Mesenchymal stem cell (in vitro differentiated cells and primary cell): ENCODE measurements around the gene SLC25A5.

ENCODE experiments used
- DNase-seq: peaks from one replicate; pipeline ENCODE4 v3.0.0-alpha.2; 2013
- H2AFZ ChIP-seq: one replicate; pipeline ENCODE4 v1.6.1; 2013; ENCODE audit warnings: low read depth, mild to moderate bottlenecking, control low read depth, inconsistent platforms, low read length, moderate library complexity
- H2AK5ac ChIP-seq: 2 replicates; pipeline ENCODE4 v1.6.1; 2013; ENCODE audit warnings: low read length, moderate library complexity, mild to moderate bottlenecking, inconsistent platforms; ENCODE audit not compliant: severe bottlenecking
- H2BK120ac ChIP-seq: one replicate; pipeline ENCODE4 v1.6.1; 2013; ENCODE audit warnings: low read depth, mild to moderate bottlenecking, inconsistent platforms, low read length, moderate library complexity
- H2BK12ac ChIP-seq, 2 experiments: one replicate each; pipeline ENCODE4 v1.6.1; 2013; ENCODE audit warnings: inconsistent platforms in 2 of 2, low read length in 2 of 2, mild to moderate bottlenecking in 2 of 2, moderate library complexity in 2 of 2, control low read depth in 1 of 2
- H2BK15ac ChIP-seq: one replicate; pipeline ENCODE4 v1.6.1; 2013; ENCODE audit warnings: mild to moderate bottlenecking, low read depth, inconsistent platforms; ENCODE audit not compliant: poor library complexity, severe bottlenecking
- H2BK5ac ChIP-seq: 2 replicates; pipeline ENCODE4 v1.6.1; 2013; ENCODE audit warnings: low read depth, mild to moderate bottlenecking, low read length, control low read depth, inconsistent platforms; ENCODE audit not compliant: poor library complexity, severe bottlenecking
- H3K14ac ChIP-seq, 2 experiments: one replicate each; pipeline ENCODE4 v1.6.1; 2013; ENCODE audit warnings: inconsistent platforms in 2 of 2, low read length in 2 of 2, control low read depth in 1 of 2, mild to moderate bottlenecking in 1 of 2, moderate library complexity in 1 of 2
- H3K18ac ChIP-seq, 2 experiments: one replicate each; pipeline ENCODE4 v1.6.1; 2013; ENCODE audit warnings: inconsistent platforms in 2 of 2, low read length in 2 of 2, control low read depth in 1 of 2, low read depth in 1 of 2, mild to moderate bottlenecking in 1 of 2
- H3K23ac ChIP-seq, 2 experiments: one replicate each; pipeline ENCODE4 v1.6.1; 2013; ENCODE audit warnings: inconsistent platforms in 2 of 2, low read length in 2 of 2, mild to moderate bottlenecking in 2 of 2, moderate library complexity in 2 of 2, control low read depth in 1 of 2
- H3K27ac ChIP-seq: 2 replicates; pipeline ENCODE4 v1.5.1; 2013; ENCODE audit warnings: mild to moderate bottlenecking, moderate library complexity, low read length, control low read depth, inconsistent platforms; ENCODE audit not compliant: poor library complexity, severe bottlenecking
- H3K27me3 ChIP-seq, 2 experiments: 2 replicates each; pipeline versions ENCODE4 v1.6.1 to v1.7.0; 2013; ENCODE audit warnings: low read length in 2 of 2, mild to moderate bottlenecking in 2 of 2, moderate library complexity in 2 of 2, control low read depth in 1 of 2, inconsistent platforms in 1 of 2; ENCODE audit not compliant: control insufficient read depth in 1 of 2, insufficient read depth in 1 of 2
- H3K36me3 ChIP-seq, 2 experiments: 2 replicates each; pipeline versions ENCODE4 v1.6.1 to v1.7.0; 2013; ENCODE audit warnings: low read length in 2 of 2, control low read depth in 1 of 2, inconsistent platforms in 1 of 2, low read depth in 1 of 2, mild to moderate bottlenecking in 1 of 2; ENCODE audit not compliant: insufficient read depth in 2 of 2, control insufficient read depth in 1 of 2
- H3K4ac ChIP-seq, 2 experiments: one replicate each; pipeline ENCODE4 v1.6.1; 2013; ENCODE audit warnings: inconsistent platforms in 2 of 2, low read length in 2 of 2, mild to moderate bottlenecking in 2 of 2, moderate library complexity in 2 of 2, control low read depth in 1 of 2, low read depth in 1 of 2
- H3K4me1 ChIP-seq: 2 replicates; pipeline ENCODE4 v1.6.1; 2013; ENCODE audit warnings: low read depth, low read length, control low read depth; ENCODE audit not compliant: control insufficient read depth, insufficient read depth
- H3K4me2 ChIP-seq: 2 replicates; pipeline ENCODE4 v1.6.1; 2013; ENCODE audit warnings: low read length, mild to moderate bottlenecking, inconsistent platforms; ENCODE audit not compliant: poor library complexity, severe bottlenecking
- H3K4me3 ChIP-seq, 2 experiments: 2 replicates each; pipeline versions ENCODE4 v1.5.1 to v1.7.0; 2013; ENCODE audit warnings: low read length in 2 of 2, mild to moderate bottlenecking in 2 of 2, control low read depth in 1 of 2, low read depth in 1 of 2; ENCODE audit not compliant: insufficient read depth in 1 of 2
- H3K79me1 ChIP-seq: replicated peaks from 2 replicates; pipeline ENCODE4 v1.6.1; 2013; ENCODE audit warnings: mild to moderate bottlenecking, control low read depth, low read length, inconsistent platforms; ENCODE audit not compliant: poor library complexity, severe bottlenecking
- H3K9ac ChIP-seq: 2 replicates; pipeline ENCODE4 v1.7.0; 2013; ENCODE audit warnings: mild to moderate bottlenecking, low read length, moderate library complexity
- H3K9me3 ChIP-seq: 2 replicates; pipeline ENCODE4 v1.7.0; 2013; ENCODE audit warnings: mild to moderate bottlenecking, low read length; ENCODE audit not compliant: control insufficient read depth
- H4K8ac ChIP-seq: one replicate; pipeline ENCODE4 v1.6.1; 2013; ENCODE audit warnings: inconsistent platforms, mild to moderate bottlenecking, low read length, moderate library complexity
- H4K91ac ChIP-seq: one replicate; pipeline ENCODE4 v1.6.1; 2013; ENCODE audit warnings: mild to moderate bottlenecking, low read length, inconsistent platforms
- WGBS: methylation state at CpG from one replicate; pipeline ENCODE4 v1.1.7; 2013; ENCODE audit warnings: mixed read lengths; 5-methylcytosine and 5-hydroxymethylcytosine counted together

SLC25A5 gene

GRCh38 chrX:119505945-119506344 is 37.7 kb downstream of the SLC25A5 start:
- no peak overlapping the region for H3K14ac ChIP-seq
- H2BK12ac ChIP-seq, result no peak overlapping the region
- no peaks in the 10 kb centered on the region for H3K27me3 ChIP-seq
- no peak for DNase-seq
- H3K79me1 ChIP-seq, result no peaks in the 10 kb centered on the region
- peaks cover 8% of the 10 kb centered on the region for H3K4me1 ChIP-seq
- H3K4me2 ChIP-seq, result no peak overlapping the region
- H2BK5ac ChIP-seq, result no peak overlapping the region
- no peak overlapping the region for H3K27ac ChIP-seq
- H3K4ac ChIP-seq, result no peak overlapping the region
- H3K9ac ChIP-seq, result no peak overlapping the region
- H2BK15ac ChIP-seq, result no peak overlapping the region
- H3K9me3 ChIP-seq, result no peaks in the 10 kb centered on the region
- no peak overlapping the region for H4K8ac ChIP-seq
- no peaks in the 10 kb centered on the region for H3K36me3 ChIP-seq
- H3K18ac ChIP-seq, result no peak overlapping the region
- 94% methylated on average over 3 of the region's 4 CpGs for WGBS
- H4K91ac ChIP-seq, result no peak overlapping the region
- no peak overlapping the region for H2AFZ ChIP-seq
- no peak overlapping the region for H3K23ac ChIP-seq
- H2BK120ac ChIP-seq, result no peak overlapping the region
- no peak overlapping the region for H2AK5ac ChIP-seq
- H3K4me3 ChIP-seq, result no peak overlapping the region

DNA sequence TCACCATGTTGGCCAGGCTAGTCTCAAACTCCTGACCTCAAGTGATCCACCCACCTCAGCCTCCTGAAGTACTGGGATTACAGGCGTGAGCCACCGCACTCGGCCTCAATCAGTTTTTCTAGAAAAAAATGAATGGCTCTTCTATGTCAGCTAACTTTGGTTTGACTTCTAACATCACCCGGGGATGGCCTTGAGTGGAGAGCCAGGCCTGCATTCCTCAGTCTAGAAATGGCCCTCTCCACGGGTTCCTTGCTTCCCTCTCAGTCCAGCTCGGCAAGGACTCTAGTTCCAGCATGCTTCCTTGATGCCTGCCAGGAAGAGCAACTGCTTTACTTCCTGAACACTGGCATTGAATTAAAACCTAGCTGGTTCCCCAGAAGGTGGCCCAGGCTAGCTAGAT is 39.0 kb downstream of the SLC25A5 start:
- H3K36me3 ChIP-seq, result no peaks in the 10 kb centered on the region
- no peak for DNase-seq
- no peaks in the 10 kb centered on the region for H3K27me3 ChIP-seq
- WGBS, result 88% methylated on average over 6 of the region's 6 CpGs
- H3K27ac ChIP-seq, result no peak overlapping the region
- no peak overlapping the region for H3K4me2 ChIP-seq
- no peak overlapping the region for H3K14ac ChIP-seq
- H2AFZ ChIP-seq, result no peak overlapping the region
- no peak overlapping the region for H3K18ac ChIP-seq
- H2BK120ac ChIP-seq, result no peak overlapping the region
- no peak overlapping the region for H2BK5ac ChIP-seq
- H3K23ac ChIP-seq, result no peak overlapping the region
- H3K79me1 ChIP-seq, result no peaks in the 10 kb centered on the region
- H2AK5ac ChIP-seq, result no peak overlapping the region
- H3K4me1 ChIP-seq, result peaks cover 8% of the 10 kb centered on the region
- no peak overlapping the region for H2BK15ac ChIP-seq
- H3K9ac ChIP-seq, result no peak overlapping the region
- no peak overlapping the region for H2BK12ac ChIP-seq
- no peaks in the 10 kb centered on the region for H3K9me3 ChIP-seq
- no peak overlapping the region for H3K4me3 ChIP-seq
- no peak overlapping the region for H4K91ac ChIP-seq
- no peak overlapping the region for H3K4ac ChIP-seq
- H4K8ac ChIP-seq, result no peak overlapping the region

DNA sequence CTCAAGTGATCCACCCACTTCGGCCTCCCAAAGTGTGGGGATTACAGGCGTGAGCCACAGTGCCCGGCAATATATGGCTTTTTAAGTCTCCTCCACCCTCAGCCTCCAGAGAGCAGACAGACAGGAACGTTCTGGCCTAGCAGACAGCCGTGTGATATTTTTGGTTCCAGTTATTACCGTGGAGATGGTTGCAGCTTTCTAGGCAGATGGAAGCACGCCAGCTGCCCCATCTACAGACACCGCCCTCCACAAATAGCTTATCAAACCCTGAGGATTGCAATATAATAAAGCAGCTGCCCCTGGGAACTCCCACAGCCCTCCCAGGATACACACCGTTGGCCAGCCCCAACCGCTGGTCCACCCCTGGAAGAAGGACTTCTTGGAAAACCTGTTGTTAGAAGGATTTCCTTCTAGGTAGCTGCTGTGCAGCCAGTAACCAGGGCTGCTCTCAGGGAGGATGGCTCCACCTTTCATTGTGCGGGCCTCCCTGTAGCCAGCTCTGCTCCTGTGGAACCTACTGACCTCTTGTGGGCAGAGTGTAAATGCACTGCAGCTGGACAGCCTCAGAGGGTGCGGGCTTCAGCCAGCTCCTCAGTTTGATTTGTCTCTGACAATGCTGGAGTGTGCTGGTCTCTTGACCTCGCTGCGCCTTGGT is 44.0 kb downstream of the SLC25A5 start:
- H2BK120ac ChIP-seq, result no peak overlapping the region
- H3K36me3 ChIP-seq, result no peaks in the 10 kb centered on the region
- no peak overlapping the region for H3K23ac ChIP-seq
- no peak overlapping the region for H2BK12ac ChIP-seq
- H3K14ac ChIP-seq, result no peak overlapping the region
- no peak overlapping the region for H3K4me3 ChIP-seq
- H3K4ac ChIP-seq, result no peak overlapping the region
- 44% methylated on average over 6 of the region's 14 CpGs for WGBS
- no peak overlapping the region for H3K4me2 ChIP-seq
- DNase-seq, result peak; percentile 73
- H3K4me1 ChIP-seq, result no peaks in the 10 kb centered on the region
- no peak overlapping the region for H4K8ac ChIP-seq
- H2BK15ac ChIP-seq, result no peak overlapping the region
- H3K27ac ChIP-seq, result no peak overlapping the region
- no peak overlapping the region for H4K91ac ChIP-seq
- no peaks in the 10 kb centered on the region for H3K9me3 ChIP-seq
- no peak overlapping the region for H2AK5ac ChIP-seq
- no peak overlapping the region for H3K18ac ChIP-seq
- no peak overlapping the region for H2AFZ ChIP-seq
- H3K9ac ChIP-seq, result no peak overlapping the region
- no peaks in the 10 kb centered on the region for H3K79me1 ChIP-seq
- H2BK5ac ChIP-seq, result no peak overlapping the region
- H3K27me3 ChIP-seq, result peaks cover 0 to 6% of the 10 kb centered on the region in 2 experiments

- no peaks in the 10 kb centered on the region for H3K9me3 ChIP-seq
- no peak overlapping the region for H3K27ac ChIP-seq
- peaks cover 0 to 8% of the 10 kb centered on the region in 2 experiments for H3K27me3 ChIP-seq
- no peak overlapping the region for H2BK12ac ChIP-seq
- peak; percentile 70 for DNase-seq
- no peak overlapping the region for H4K91ac ChIP-seq
- no peaks in the 10 kb centered on the region for H3K36me3 ChIP-seq
- H2AFZ ChIP-seq, result no peak overlapping the region
- H4K8ac ChIP-seq, result peak overlapping the region; percentile 13
- no peak overlapping the region for H3K14ac ChIP-seq
- no peak overlapping the region for H3K4me3 ChIP-seq
- no peak overlapping the region for H3K23ac ChIP-seq
- H3K18ac ChIP-seq, result no peak overlapping the region
- H3K4me2 ChIP-seq, result no peak overlapping the region
- no peak overlapping the region for H2BK15ac ChIP-seq
- WGBS, result 34% methylated on average over 5 of the region's 5 CpGs
- no peaks in the 10 kb centered on the region for H3K79me1 ChIP-seq
- no peak overlapping the region for H2BK5ac ChIP-seq
- H3K4me1 ChIP-seq, result no peaks in the 10 kb centered on the region
- H2BK120ac ChIP-seq, result no peak overlapping the region
- H3K4ac ChIP-seq, result no peak overlapping the region
- H3K9ac ChIP-seq, result peak overlapping the region; percentile 48
- H2AK5ac ChIP-seq, result no peak overlapping the region
Measured at GRCh38 chrX:119516157-119516702, 48.0 kb downstream of the SLC25A5 start.
